ENCODE results near the gene RASGRP3. TPM values are rescaled to one million over a fixed set of nuclear protein-coding genes. Genes with fewer than 3 reads are reported as not detected.
A peak's percentile ranks its signal among the peaks of the same experiment; 100 is the strongest.

The RASGRP3 gene
- total and polyA plus RNA-seq, 7 experiments from 2014 or later = 1.4 to 14.2 (median 3.1) TPM

DNA sequence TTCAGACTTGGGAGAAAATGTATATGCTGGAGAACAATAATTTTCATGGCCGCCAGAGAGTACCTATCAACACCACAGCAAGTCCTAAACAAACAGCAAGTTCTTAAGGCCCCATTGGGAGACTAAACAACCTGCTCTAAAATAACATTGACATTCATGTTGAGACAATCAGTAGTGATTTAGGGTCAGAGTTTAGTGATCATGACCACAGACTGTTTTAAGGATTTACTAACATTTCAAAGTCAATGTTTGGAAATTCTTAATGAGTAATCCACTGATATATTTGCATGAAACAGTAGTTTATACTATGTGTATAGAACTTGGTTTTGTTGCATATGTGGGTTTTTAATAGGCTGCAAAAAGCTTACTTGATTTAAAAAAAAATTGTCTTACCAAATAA lies 34.7 kb downstream of the RASGRP3 start:
- H3K36me3 Mint-ChIP-seq = peaks cover 0 to 7% (median 6%) of the 10 kb centered on the region in 5 donors
- Histone ChIP-seq H3K9me3 (ENCODE audit: control insufficient read depth in 2 of 3, low read length in 3 of 3) (no peaks in the 10 kb centered on the region), H3K4me1 (ENCODE audit: control insufficient read depth in 2 of 2, insufficient read depth in 2 of 2, low read length in 2 of 2) (no peaks in the 10 kb centered on the region), H3K27ac (ENCODE audit: low read depth, low read length) (no peak overlapping the region), H3K36me3 (ENCODE audit: control insufficient read depth in 2 of 3, insufficient read depth in 3 of 3, low read length in 3 of 3) (peaks cover 0 to 3% (median 0%) of the 10 kb centered on the region in 3 experiments), H3K4me3 (ENCODE audit: low read length) (no peak overlapping the region), H3K27me3 (ENCODE audit: control insufficient read depth in 2 of 2, insufficient read depth in 2 of 2, low read length in 2 of 2) (no peaks in the 10 kb centered on the region)
- ChIA-PET CTCF (no interaction called here), POLR2A (no interaction called here)
- H3K27ac Mint-ChIP-seq = no peak overlapping the region
- intact Hi-C loops (cut with micrococcal nuclease) = loop anchor here in 1 of 2 donors (2.0 kb wide), 1 partner anchor 16 kb away; no protein-coding TSS in a partner anchor
- no peaks in the 10 kb centered on the region for H3K4me1 Mint-ChIP-seq
- H3K9me3 Mint-ChIP-seq = peaks cover 0 to 3% (median 0%) of the 10 kb centered on the region in 11 donors
- no peaks in the 10 kb centered on the region for H3K27me3 Mint-ChIP-seq
- no peak for DNase-seq
- ATAC-seq = no peak
- no peak overlapping the region for H3K4me3 Mint-ChIP-seq

DNA sequence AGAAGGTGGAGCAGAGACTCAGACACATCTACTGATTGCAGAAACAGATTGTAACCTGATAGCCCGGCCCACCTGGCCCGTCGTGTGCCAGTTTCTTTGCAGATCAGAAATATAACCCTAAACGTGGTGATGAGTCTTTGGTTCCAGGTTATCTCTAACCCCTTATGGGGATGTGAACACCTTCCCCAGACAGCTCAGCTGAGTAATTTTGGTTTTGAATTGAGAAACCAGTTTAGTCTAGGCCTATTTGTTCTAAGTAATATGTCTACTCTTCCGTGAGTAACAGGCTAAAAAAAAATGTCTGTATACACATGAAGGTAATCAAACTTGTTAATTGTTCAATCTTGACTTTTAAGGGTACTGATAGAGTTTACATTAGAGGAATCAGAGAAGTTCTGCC lies 35.7 kb downstream of the RASGRP3 start:
- DNase-seq (no peak), ATAC-seq (no peak)
- no peaks in the 10 kb centered on the region for H3K27me3 ChIP-seq (ENCODE audit: control insufficient read depth in 2 of 2, insufficient read depth in 2 of 2, low read length in 2 of 2)
- no peak overlapping the region for H3K27ac ChIP-seq (ENCODE audit: low read depth, low read length)
- intact Hi-C loops (cut with micrococcal nuclease) = no loop called here
- ChIA-PET POLR2A (interaction anchor here (0.6 kb wide), 1 partner anchor 35 kb away, joined by 4 read pairs; no protein-coding TSS in a partner anchor), CTCF (no interaction called here)
- no peak overlapping the region for H3K4me3 ChIP-seq (ENCODE audit: low read length)
- H3K4me1 ChIP-seq (ENCODE audit: control insufficient read depth in 2 of 2, insufficient read depth in 2 of 2, low read length in 2 of 2) = no peaks in the 10 kb centered on the region
- H3K36me3 ChIP-seq (ENCODE audit: control insufficient read depth in 2 of 3, insufficient read depth in 3 of 3, low read length in 3 of 3) = peaks cover 0 to 3% (median 0%) of the 10 kb centered on the region in 3 experiments
- Mint-ChIP-seq H3K27me3 (no peaks in the 10 kb centered on the region), H3K27ac (peak overlapping the region in 1 of 9 donors; percentile 12), H3K9me3 (peaks cover 0 to 3% (median 0%) of the 10 kb centered on the region in 11 donors), H3K36me3 (peaks cover 0 to 15% (median 6%) of the 10 kb centered on the region in 5 donors), H3K4me1 (no peaks in the 10 kb centered on the region), H3K4me3 (no peak overlapping the region)
- H3K9me3 ChIP-seq (ENCODE audit: control insufficient read depth in 2 of 3, low read length in 3 of 3) = no peaks in the 10 kb centered on the region

DNA sequence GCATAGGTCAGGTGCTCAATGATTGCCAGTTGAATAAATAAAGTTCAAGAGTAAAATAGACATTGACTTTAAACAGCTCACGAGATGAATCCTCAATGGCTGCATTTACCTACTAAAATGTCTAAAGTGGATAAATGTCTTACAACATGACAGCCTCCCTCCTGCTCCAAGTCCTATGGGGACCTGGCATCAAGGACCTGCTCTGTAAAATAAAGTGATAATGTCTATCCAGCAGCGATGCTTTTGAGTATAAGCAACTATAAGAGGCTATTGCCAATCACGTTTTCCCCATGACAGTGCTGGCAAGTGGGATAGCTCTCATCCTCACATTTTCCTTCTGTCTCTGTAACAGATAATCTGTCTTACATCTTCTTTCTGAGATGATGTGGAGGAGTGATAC lies 37.0 kb downstream of the RASGRP3 start:
- Histone ChIP-seq H3K4me3 (ENCODE audit: low read length) (no peak overlapping the region), H3K27ac (ENCODE audit: low read depth, low read length) (no peak overlapping the region), H3K9me3 (ENCODE audit: control insufficient read depth in 2 of 3, low read length in 3 of 3) (no peaks in the 10 kb centered on the region), H3K36me3 (ENCODE audit: control insufficient read depth in 2 of 3, insufficient read depth in 3 of 3, low read length in 3 of 3) (peaks cover 0 to 3% (median 0%) of the 10 kb centered on the region in 3 experiments), H3K27me3 (ENCODE audit: control insufficient read depth in 2 of 2, insufficient read depth in 2 of 2, low read length in 2 of 2) (no peaks in the 10 kb centered on the region), H3K4me1 (ENCODE audit: control insufficient read depth in 2 of 2, insufficient read depth in 2 of 2, low read length in 2 of 2) (no peaks in the 10 kb centered on the region)
- no peaks in the 10 kb centered on the region for H3K27me3 Mint-ChIP-seq
- ChIA-PET POLR2A (interaction anchor here (0.5 kb wide), 1 partner anchor 57 kb away, joined by 3 read pairs; no protein-coding TSS in a partner anchor), CTCF (interaction anchor here (0.6 kb wide), 1 partner anchor 431 kb away, joined by 5 read pairs; no protein-coding TSS in a partner anchor)
- H3K4me3 Mint-ChIP-seq = no peak overlapping the region
- H3K27ac Mint-ChIP-seq = no peak overlapping the region
- intact Hi-C loops (cut with micrococcal nuclease) = no loop called here
- H3K36me3 Mint-ChIP-seq = peaks cover 0 to 15% (median 6%) of the 10 kb centered on the region in 5 donors
- H3K9me3 Mint-ChIP-seq = peaks cover 0 to 3% (median 0%) of the 10 kb centered on the region in 11 donors
- no peak for DNase-seq
- ATAC-seq = no peak
- H3K4me1 Mint-ChIP-seq = no peaks in the 10 kb centered on the region

DNA sequence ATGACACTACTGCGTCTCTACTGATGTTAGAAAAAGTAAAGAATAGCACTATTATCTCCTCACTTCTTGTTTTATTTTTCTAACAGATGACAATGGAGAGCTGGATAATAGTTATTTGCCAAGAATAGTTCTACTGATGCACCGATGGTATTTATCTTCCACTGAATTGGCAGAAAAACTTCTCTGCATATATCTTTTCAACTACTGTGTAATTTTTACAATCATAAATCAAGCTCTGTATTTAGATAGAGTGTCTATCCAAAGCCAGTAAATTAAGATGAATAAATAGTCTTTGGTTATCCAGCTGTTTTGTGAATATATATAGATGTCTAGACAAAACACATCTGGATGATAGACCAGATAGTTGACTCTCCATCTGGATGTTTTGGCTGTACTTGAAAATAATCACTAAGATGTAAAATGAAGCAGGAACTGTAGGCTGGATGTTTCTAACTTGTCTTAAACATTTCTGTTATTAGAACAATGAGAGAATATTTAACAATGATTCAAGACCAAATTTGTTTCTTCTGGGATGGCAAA lies 40.1 kb downstream of the RASGRP3 start:
- H3K27ac Mint-ChIP-seq = no peak overlapping the region
- intact Hi-C loops (cut with micrococcal nuclease) = no loop called here

DNA sequence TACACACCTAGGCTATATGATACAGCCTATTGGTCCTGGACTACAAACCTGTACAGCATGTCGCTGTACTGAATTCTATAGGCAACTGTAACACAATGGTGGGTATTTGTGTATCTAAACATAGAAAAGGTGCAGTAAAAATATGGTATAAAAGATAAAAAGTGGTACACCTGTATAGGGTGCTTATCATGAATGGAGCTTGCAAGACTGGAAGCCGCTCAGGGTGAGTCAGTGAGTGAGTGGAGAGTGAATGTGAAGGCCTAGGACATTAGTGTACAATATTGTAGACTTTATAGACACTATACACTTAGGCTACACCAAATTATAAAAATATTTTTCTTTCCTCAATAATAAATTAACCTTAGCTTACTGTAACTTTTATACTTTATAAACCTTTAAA lies 41.8 kb downstream of the RASGRP3 start:
- Mint-ChIP-seq H3K9me3 (peaks cover 0 to 3% (median 0%) of the 10 kb centered on the region in 11 donors), H3K27ac (no peak overlapping the region), H3K4me3 (no peak overlapping the region), H3K36me3 (peaks cover 0 to 22% (median 7%) of the 10 kb centered on the region in 5 donors), H3K27me3 (no peaks in the 10 kb centered on the region), H3K4me1 (no peaks in the 10 kb centered on the region)
- intact Hi-C loops (cut with micrococcal nuclease) = no loop called here
- Histone ChIP-seq H3K27ac (ENCODE audit: low read depth, low read length) (no peak overlapping the region), H3K4me3 (ENCODE audit: low read length) (no peak overlapping the region), H3K9me3 (ENCODE audit: control insufficient read depth in 2 of 3, low read length in 3 of 3) (no peaks in the 10 kb centered on the region), H3K4me1 (ENCODE audit: control insufficient read depth in 2 of 2, insufficient read depth in 2 of 2, low read length in 2 of 2) (no peaks in the 10 kb centered on the region), H3K27me3 (ENCODE audit: control insufficient read depth in 2 of 2, insufficient read depth in 2 of 2, low read length in 2 of 2) (no peaks in the 10 kb centered on the region), H3K36me3 (ENCODE audit: control insufficient read depth in 2 of 3, insufficient read depth in 3 of 3, low read length in 3 of 3) (peaks cover 0 to 3% (median 0%) of the 10 kb centered on the region in 3 experiments)
- ATAC-seq = no peak
- CTCF ChIA-PET = no interaction called here
- POLR2A ChIA-PET = no interaction called here
- DNase-seq = no peak

More for the DNA sequence above, 40.1 kb downstream of the RASGRP3 start:
- H3K9me3 ChIP-seq (ENCODE audit: control insufficient read depth in 2 of 3, low read length in 3 of 3) = no peaks in the 10 kb centered on the region
- Mint-ChIP-seq H3K4me1 (no peaks in the 10 kb centered on the region), H3K9me3 (peaks cover 0 to 3% (median 0%) of the 10 kb centered on the region in 11 donors), H3K36me3 (peaks cover 0 to 15% (median 7%) of the 10 kb centered on the region in 5 donors), H3K27me3 (no peaks in the 10 kb centered on the region), H3K4me3 (no peak overlapping the region)
- no peak overlapping the region for H3K27ac ChIP-seq (ENCODE audit: low read depth, low read length)
- H3K4me3 ChIP-seq (ENCODE audit: low read length) = no peak overlapping the region
- ChIA-PET CTCF (no interaction called here), POLR2A (interaction anchor here (0.6 kb wide), 1 partner anchor 1871 kb away, joined by 3 read pairs; no protein-coding TSS in a partner anchor)
- DNase-seq = no peak
- ATAC-seq = no peak
- no peaks in the 10 kb centered on the region for H3K4me1 ChIP-seq (ENCODE audit: control insufficient read depth in 2 of 2, insufficient read depth in 2 of 2, low read length in 2 of 2)
- no peaks in the 10 kb centered on the region for H3K27me3 ChIP-seq (ENCODE audit: control insufficient read depth in 2 of 2, insufficient read depth in 2 of 2, low read length in 2 of 2)
- peaks cover 0 to 3% (median 0%) of the 10 kb centered on the region in 3 experiments for H3K36me3 ChIP-seq (ENCODE audit: control insufficient read depth in 2 of 3, insufficient read depth in 3 of 3, low read length in 3 of 3)

DNA sequence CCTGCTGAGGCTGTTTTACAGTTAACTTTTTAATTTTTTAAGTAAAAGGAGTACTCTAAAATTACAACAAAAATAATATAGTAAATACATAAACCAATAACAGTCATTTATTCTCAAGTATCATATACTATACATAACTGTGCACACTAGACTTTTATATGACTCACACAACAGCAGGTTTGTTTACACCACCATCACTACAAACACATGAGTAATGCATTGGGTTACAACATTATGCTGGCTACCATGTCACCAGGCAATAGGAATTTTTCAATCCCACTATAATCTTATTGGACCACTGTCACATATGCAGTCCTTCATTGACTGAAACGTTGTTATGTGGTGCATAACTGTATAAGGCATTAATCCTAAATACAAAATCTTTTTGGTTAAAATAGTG lies 42.5 kb downstream of the RASGRP3 start:
- ATAC-seq (no peak), DNase-seq (no peak)
- no peaks in the 10 kb centered on the region for H3K27me3 ChIP-seq (ENCODE audit: control insufficient read depth in 2 of 2, insufficient read depth in 2 of 2, low read length in 2 of 2)
- intact Hi-C loops (cut with micrococcal nuclease) = no loop called here
- no peaks in the 10 kb centered on the region for H3K4me1 Mint-ChIP-seq
- H3K36me3 Mint-ChIP-seq = peaks cover 0 to 22% (median 11%) of the 10 kb centered on the region in 5 donors
- H3K9me3 Mint-ChIP-seq = peaks cover 0 to 3% (median 0%) of the 10 kb centered on the region in 11 donors
- no peaks in the 10 kb centered on the region for H3K27me3 Mint-ChIP-seq
- H3K27ac ChIP-seq (ENCODE audit: low read depth, low read length) = no peak overlapping the region
- ChIA-PET POLR2A (no interaction called here), CTCF (no interaction called here)
- H3K4me3 Mint-ChIP-seq = no peak overlapping the region
- H3K27ac Mint-ChIP-seq = no peak overlapping the region
- no peaks in the 10 kb centered on the region for H3K4me1 ChIP-seq (ENCODE audit: control insufficient read depth in 2 of 2, insufficient read depth in 2 of 2, low read length in 2 of 2)
- peaks cover 0 to 3% (median 0%) of the 10 kb centered on the region in 3 experiments for H3K36me3 ChIP-seq (ENCODE audit: control insufficient read depth in 2 of 3, insufficient read depth in 3 of 3, low read length in 3 of 3)
- H3K4me3 ChIP-seq (ENCODE audit: low read length) = no peak overlapping the region
- H3K9me3 ChIP-seq (ENCODE audit: control insufficient read depth in 2 of 3, low read length in 3 of 3) = no peaks in the 10 kb centered on the region

DNA sequence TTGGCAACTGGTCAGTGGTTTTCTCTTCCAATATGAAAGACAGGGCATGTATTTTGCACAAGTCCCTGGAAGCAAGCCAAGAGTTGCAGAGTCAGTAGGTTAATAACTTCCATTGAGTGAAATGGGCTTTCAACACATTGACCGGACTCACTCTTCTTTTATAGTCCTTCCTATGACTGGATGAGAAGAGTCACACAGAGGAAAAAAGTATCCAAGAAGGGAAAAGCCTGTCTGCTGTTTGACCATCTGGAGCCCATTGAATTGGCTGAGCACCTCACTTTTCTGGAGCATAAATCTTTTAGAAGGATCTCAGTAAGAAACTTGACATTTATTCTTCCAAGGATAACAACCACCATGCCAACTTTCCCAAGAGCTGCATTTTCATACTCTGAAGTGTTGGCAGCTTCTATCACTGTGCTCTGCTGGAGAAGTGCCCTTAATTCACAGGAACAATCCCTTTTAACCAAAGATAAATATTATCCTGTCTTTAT lies 45.4 kb downstream of the RASGRP3 start:
- no peaks in the 10 kb centered on the region for H3K27me3 ChIP-seq (ENCODE audit: control insufficient read depth in 2 of 2, insufficient read depth in 2 of 2, low read length in 2 of 2)
- H3K36me3 ChIP-seq (ENCODE audit: control insufficient read depth in 2 of 3, insufficient read depth in 3 of 3, low read length in 3 of 3) = no peaks in the 10 kb centered on the region
- H3K4me3 ChIP-seq (ENCODE audit: low read length) = no peak overlapping the region
- Mint-ChIP-seq H3K4me3 (no peak overlapping the region), H3K27me3 (no peaks in the 10 kb centered on the region), H3K27ac (no peak overlapping the region), H3K9me3 (no peaks in the 10 kb centered on the region), H3K36me3 (peaks cover 0 to 18% (median 4%) of the 10 kb centered on the region in 5 donors), H3K4me1 (peaks cover 0 to 10% (median 0%) of the 10 kb centered on the region in 7 donors)
- CTCF ChIA-PET = no interaction called here
- no peaks in the 10 kb centered on the region for H3K9me3 ChIP-seq (ENCODE audit: control insufficient read depth in 2 of 3, low read length in 3 of 3)
- no peaks in the 10 kb centered on the region for H3K4me1 ChIP-seq (ENCODE audit: control insufficient read depth in 2 of 2, insufficient read depth in 2 of 2, low read length in 2 of 2)
- ATAC-seq = no peak
- POLR2A ChIA-PET = no interaction called here
- no peak for DNase-seq
- intact Hi-C loops (cut with micrococcal nuclease) = no loop called here
- no peak overlapping the region for H3K27ac ChIP-seq (ENCODE audit: low read depth, low read length)

Data from naive thymus-derived CD4-positive, alpha-beta T cell (primary cell).